ENCODE measurements around the gene SUPV3L1.

DNA sequence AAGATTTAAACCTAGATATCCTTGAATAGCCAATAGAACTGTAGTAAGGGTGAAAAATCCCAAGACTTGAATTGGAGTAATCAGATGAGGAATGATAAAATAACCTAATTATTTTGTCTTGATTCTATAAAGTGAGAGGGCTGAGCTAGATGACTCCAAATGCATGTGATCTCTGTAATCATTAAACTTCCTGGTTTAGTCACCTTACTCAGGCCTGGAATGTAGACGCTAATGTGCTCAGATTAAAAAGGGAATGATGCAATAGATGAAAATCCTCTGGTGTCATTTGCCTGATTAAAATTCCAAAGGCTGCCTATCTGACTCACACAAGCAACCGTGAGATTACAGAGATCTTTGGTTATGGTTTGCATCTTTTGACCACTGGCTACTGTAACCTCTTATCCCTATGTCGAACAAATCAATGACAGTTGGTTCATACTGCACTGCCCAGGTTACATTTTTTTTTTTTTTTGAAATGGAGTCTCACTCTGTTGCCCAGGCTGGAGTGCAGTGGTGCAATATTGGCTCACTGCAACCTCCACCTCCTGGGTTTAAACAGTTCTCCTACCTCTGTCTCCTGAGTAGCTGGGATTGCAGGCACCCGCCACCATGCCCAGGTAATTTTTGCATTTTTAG lies 37.2 kb downstream of the SUPV3L1 start:
- TF ChIP-seq ZNF274 (IDR thresholded peaks at IDR 0.05; ENCODE audit: low read depth, low read length) (no peak), YY1 (IDR thresholded peaks at IDR 0.05; ENCODE audit: insufficient read depth, insufficient read length) (no peak)

Measured in NT2/D1 (cell line).